ENCODE data around the gene RASA3. TPM values are rescaled to one million over a fixed set of nuclear protein-coding genes. Genes with fewer than 3 reads are reported as not detected.

Gene RASA3
- total and polyA plus RNA-seq, 9 of the 15 experiments (the other 6 are each of a cell fraction or from before 2014, with no cell fraction given), result 0.72 to 25.3 (median 14.4) TPM

GRCh38 chr13:114065141-114065925 is 67.1 kb downstream of the RASA3 start (continued):
- TF ChIP-seq ZNF707 (CRISPR knock-in tag; conservative IDR thresholded peaks at IDR 0.05), result no peak
- TF ChIP-seq KDM1A (IDR thresholded peaks at IDR 0.05), result peak in 1 of 2 experiments; percentile 66; a peak in 3 of 4 replicates
- TF ChIP-seq LEF1 (IDR thresholded peaks at IDR 0.05), result peak; percentile 66
- TF ChIP-seq MAZ (CRISPR knock-in tag; conservative IDR thresholded peaks at IDR 0.05 in 1 of 2, IDR thresholded peaks at IDR 0.05 in 1 of 2), result peak in 1 of 2 experiments; percentile 79; a peak in 2 of 4 replicates
- TF ChIP-seq USF2 (CRISPR knock-in tag; IDR thresholded peaks at IDR 0.05), result peak; percentile 96
- TF ChIP-seq MAFK (IDR thresholded peaks at IDR 0.05; ENCODE audit: low read length), result peak; percentile 50
- no peak for TF ChIP-seq ZNF584 (CRISPR knock-in tag; IDR thresholded peaks at IDR 0.05; ENCODE audit: low read depth)
- no peak for TF ChIP-seq ZNF280A (IDR thresholded peaks at IDR 0.05; ENCODE audit: low read depth, partially characterized antibody)
- peak; percentile 50 for TF ChIP-seq BRD9 (IDR thresholded peaks at IDR 0.05; ENCODE audit: low read depth, partially characterized antibody)
- TF ChIP-seq SMARCE1 (IDR thresholded peaks at IDR 0.05), result peak; percentile 93
- TF ChIP-seq GABPB1 (CRISPR knock-in tag; IDR thresholded peaks at IDR 0.05), result 0 out of 2 replicates have a peak, but pooled peaks have one; percentile 52
- TF ChIP-seq C11orf30 (IDR thresholded peaks at IDR 0.05; ENCODE audit: low read depth), result peak; percentile 77
- 0 out of 2 replicates have a peak, but pooled peaks have one; percentile 12 for TF ChIP-seq EP300 (IDR thresholded peaks at IDR 0.05; ENCODE audit: low read length)
- peak; percentile 79 for TF ChIP-seq MAX (CRISPR knock-in tag; IDR thresholded peaks at IDR 0.05)
- 0 out of 2 replicates have a peak, but pooled peaks have one; percentile 12 for TF ChIP-seq CREB3 (tag; conservative IDR thresholded peaks at IDR 0.05; ENCODE audit: low read depth)

Data from K562 (cell line).